H1 (cell line): ENCODE data around the gene HSF4. TPM values are rescaled to one million over a fixed set of nuclear protein-coding genes. Genes with fewer than 3 reads are reported as not detected.

Experiments
- CTCF ChIA-PET: fragments of 300-600 bp; sonication (Branson Sonifier 250); formaldehyde crosslinking; loops from one replicate; lab custom pipeline; 2021; ENCODE audit not compliant: partially characterized antibody; lab: Charles Lee
- POLR2A ChIA-PET: fragments of 300-600 bp; sonication (Branson Sonifier 250); formaldehyde crosslinking; loops from one replicate; lab custom pipeline; 2021; ENCODE audit warnings: inconsistent platforms; ENCODE audit not compliant: partially characterized antibody; lab: Charles Lee
- DNase-seq, 2 experiments: peaks; one replicate each; pipeline versions ENCODE4 v3.0.0 to v3.0.0-alpha.2; 2010 to 2022; ENCODE audit warnings: low spot score in 2 of 2, low read depth in 1 of 2, mixed read lengths in 1 of 2
- FAIRE-seq: peaks from 2 replicates; lab custom pipeline; 2011; peaks lifted over from hg19 to GRCh38; lab: Jason Lieb, UNC
- H2AFZ ChIP-seq: 2 replicates; pipeline ENCODE4 v1.8.1; 2012; ENCODE audit warnings: low read length, inconsistent platforms
- H2AK5ac ChIP-seq: 2 replicates; pipeline ENCODE4 v1.6.1; 2013; ENCODE audit warnings: low read depth, low read length
- H2BK120ac ChIP-seq: replicated peaks from 2 replicates; pipeline ENCODE3; 2013; ENCODE audit warnings: low read depth, low read length, inconsistent platforms
- H2BK12ac ChIP-seq: 2 replicates; pipeline ENCODE4 v1.6.1; 2013; ENCODE audit warnings: low read depth, low read length
- H2BK15ac ChIP-seq: 2 replicates; pipeline ENCODE4 v1.6.1; 2013; ENCODE audit warnings: low read length
- H2BK20ac ChIP-seq: 2 replicates; pipeline ENCODE4 v1.6.1; 2013; ENCODE audit warnings: low read length
- H2BK5ac ChIP-seq: 2 replicates; pipeline ENCODE4 v1.6.1; 2013; ENCODE audit warnings: low read depth, low read length
- H3K14ac ChIP-seq: 2 replicates; pipeline ENCODE4 v1.6.1; 2013; ENCODE audit warnings: inconsistent platforms; ENCODE audit not compliant: insufficient read length
- H3K18ac ChIP-seq: 2 replicates; pipeline ENCODE4 v1.6.1; 2013; ENCODE audit warnings: low read length; ENCODE audit errors: extremely low read depth
- H3K23ac ChIP-seq: 2 replicates; pipeline ENCODE4 v1.6.1; 2013; ENCODE audit warnings: inconsistent platforms; ENCODE audit not compliant: insufficient read length
- H3K23me2 ChIP-seq: 2 replicates; pipeline ENCODE4 v1.6.1; 2013; ENCODE audit warnings: low read depth, low read length
- H3K27ac ChIP-seq: 2 replicates; pipeline ENCODE4 v1.6.1; 2011; ENCODE audit warnings: low read depth, low read length, inconsistent platforms
- H3K27me3 ChIP-seq, 4 experiments: replicated peaks in 1 of 4; 1 replicate in 1 of 4; 2 replicates in 3 of 4; pipeline versions ENCODE4 v1.6.1 to v1.8.1; 2011 to 2013; ENCODE audit warnings: low read length in 3 of 4, mild to moderate bottlenecking in 3 of 4, inconsistent platforms in 2 of 4, mixed read lengths in 2 of 4, moderate library complexity in 1 of 4; ENCODE audit not compliant: control insufficient read depth in 3 of 4, insufficient read depth in 3 of 4; ENCODE audit errors: extremely low read depth in 1 of 4
- H3K36me3 ChIP-seq, 4 experiments: 2 replicates each; pipeline versions ENCODE4 v1.6.1 to v1.8.1; 2011 to 2013; ENCODE audit warnings: mild to moderate bottlenecking in 4 of 4, low read length in 3 of 4, moderate library complexity in 2 of 4, control low read depth in 1 of 4, inconsistent platforms in 1 of 4; ENCODE audit not compliant: insufficient read depth in 4 of 4, control insufficient read depth in 2 of 4
- H3K4ac ChIP-seq: replicated peaks from 2 replicates; pipeline ENCODE3; 2013; ENCODE audit warnings: low read length, low read depth, mixed read lengths, inconsistent platforms; ENCODE audit not compliant: insufficient read length
- H3K4me1 ChIP-seq, 4 experiments: replicated peaks in 1 of 4; 1 replicate in 1 of 4; 2 replicates in 3 of 4; pipeline versions ENCODE4 v1.6.1 to v1.8.1; 2011 to 2013; ENCODE audit warnings: low read length in 3 of 4, inconsistent platforms in 2 of 4, mixed read lengths in 1 of 4; ENCODE audit not compliant: insufficient read depth in 4 of 4, control insufficient read depth in 3 of 4
- H3K4me2 ChIP-seq, 2 experiments: 2 replicates each; pipeline versions ENCODE4 v1.6.1 to v1.8.1; 2011 to 2013; ENCODE audit warnings: low read depth in 2 of 2, low read length in 2 of 2, control low read depth in 1 of 2, inconsistent platforms in 1 of 2, mild to moderate bottlenecking in 1 of 2; ENCODE audit not compliant: insufficient read depth in 1 of 2
- H3K4me3 ChIP-seq, 4 experiments: fragments of 200-600, 300-600 bp in 1 of 4; sonication (generic), shearing (Covaris generic), sonication (Bioruptor Twin) in 1 of 4; 2 replicates each; pipeline versions ENCODE4 v1.5.1 to v1.8.1; 2011 to 2016; ENCODE audit warnings: low read length in 4 of 4, low read depth in 3 of 4, control low read depth in 2 of 4, inconsistent platforms in 2 of 4, mild to moderate bottlenecking in 2 of 4, mixed read lengths in 1 of 4, moderate library complexity in 1 of 4; ENCODE audit not compliant: insufficient read depth in 2 of 4; ENCODE audit errors: extremely low read depth in 1 of 4
- H3K56ac ChIP-seq: replicated peaks from 2 replicates; pipeline ENCODE3; 2013; ENCODE audit warnings: low read depth, mild to moderate bottlenecking, mixed read lengths, low read length, inconsistent platforms; ENCODE audit not compliant: insufficient read length
- H3K79me1 ChIP-seq: 2 replicates; pipeline ENCODE4 v1.6.1; 2013; ENCODE audit warnings: low read depth, low read length, control low read depth
- H3K79me2 ChIP-seq, 2 experiments: 2 replicates each; pipeline versions ENCODE4 v1.6.1 to v1.8.1; 2012 to 2013; ENCODE audit warnings: low read length in 2 of 2, mild to moderate bottlenecking in 2 of 2, inconsistent platforms in 1 of 2; ENCODE audit not compliant: insufficient read depth in 2 of 2, control insufficient read depth in 1 of 2
- H3K9ac ChIP-seq, 4 experiments: replicated peaks in 1 of 4; 1 replicate in 1 of 4; 2 replicates in 3 of 4; pipeline versions ENCODE4 v1.6.1 to v1.8.1; 2011 to 2013; ENCODE audit warnings: low read depth in 3 of 4, low read length in 3 of 4, control low read depth in 2 of 4, mild to moderate bottlenecking in 2 of 4, moderate library complexity in 2 of 4, inconsistent platforms in 1 of 4; ENCODE audit errors: extremely low read depth in 1 of 4
- H3K9me3 ChIP-seq, 2 experiments: 2 replicates each; pipeline versions ENCODE4 v1.6.1 to v1.8.1; 2012 to 2013; ENCODE audit warnings: mild to moderate bottlenecking in 2 of 2, moderate library complexity in 2 of 2, control low read depth in 1 of 2, inconsistent platforms in 1 of 2, low read depth in 1 of 2, low read length in 1 of 2, mixed read lengths in 1 of 2; ENCODE audit not compliant: insufficient read depth in 2 of 2
- H4K20me1 ChIP-seq, 2 experiments: replicated peaks in 1 of 2; 2 replicates each; pipeline versions ENCODE3 to v1.8.1; 2011 to 2013; ENCODE audit warnings: inconsistent platforms in 2 of 2, low read length in 2 of 2, mild to moderate bottlenecking in 1 of 2; ENCODE audit not compliant: insufficient read depth in 2 of 2, control insufficient read depth in 1 of 2
- H4K5ac ChIP-seq: 2 replicates; pipeline ENCODE4 v1.6.1; 2013; ENCODE audit warnings: low read length, low read depth, mixed read lengths, inconsistent platforms; ENCODE audit not compliant: insufficient read length
- H4K8ac ChIP-seq: 2 replicates; pipeline ENCODE4 v1.8.0; 2013; ENCODE audit warnings: mild to moderate bottlenecking, moderate library complexity, low read length, inconsistent platforms; ENCODE audit not compliant: insufficient read depth; ENCODE audit errors: extremely low read depth
- H4K91ac ChIP-seq: replicated peaks from 2 replicates; pipeline ENCODE3; 2013; ENCODE audit warnings: low read length, mixed read lengths, inconsistent platforms; ENCODE audit not compliant: insufficient read length
- ASH2L ChIP-seq: fragments of 200-600, 300-600 bp; sonication (generic); IDR thresholded peaks from one replicate; pipeline ENCODE4 v1.7.1; 2017; ENCODE audit warnings: low read length
- BCL11A ChIP-seq, 2 experiments: IDR thresholded peaks; one replicate each; pipeline ENCODE4 v1.6.1; 2011; ENCODE audit warnings: low read depth in 2 of 2, low read length in 2 of 2, mild to moderate bottlenecking in 2 of 2
- CBX8 ChIP-seq: fragments of 300-800, 300-1000 bp; sonication (generic); IDR thresholded peaks from 2 replicates; pipeline ENCODE4 v1.7.1; 2016; ENCODE audit warnings: low read depth, low read length, borderline replicate concordance
- CREB1 ChIP-seq: IDR thresholded peaks from 2 replicates; pipeline ENCODE4 v1.6.1; 2012; ENCODE audit warnings: inconsistent platforms
- EZH2 ChIP-seq: fragments of 200-600 bp; sonication (generic); IDR thresholded peaks from 2 replicates; pipeline ENCODE4 v1.7.1; 2012; ENCODE audit warnings: low read depth, mild to moderate bottlenecking, moderate library complexity, low read length, inconsistent platforms; ENCODE audit not compliant: severe bottlenecking
- FOSL1 ChIP-seq: IDR thresholded peaks from 2 replicates; pipeline ENCODE4 v1.6.1; 2011; ENCODE audit warnings: mild to moderate bottlenecking, low read depth, low read length, moderate library complexity; ENCODE audit not compliant: insufficient read depth
- NRF1 ChIP-seq: IDR thresholded peaks from 2 replicates; pipeline ENCODE4 v1.6.1; 2011; ENCODE audit warnings: mild to moderate bottlenecking, low read depth, low read length, improper control_type of control experiment
- WGBS, 2 experiments: shearing (Covaris generic) in 1 of 2; methylation state at CpG; one replicate each; pipeline versions ENCODE4 v1.1.6 to v1.1.7; 2013 to 2015; ENCODE audit warnings: low lambda C conversion rate in 2 of 2, mixed read lengths in 2 of 2, inconsistent platforms in 1 of 2, low coverage in 1 of 2, missing lambda C conversion rate in 1 of 2; ENCODE audit not compliant: insufficient replicate concordance in 2 of 2, insufficient coverage in 1 of 2, insufficient read length in 1 of 2; ENCODE audit errors: extremely low coverage in 1 of 2, missing lambda C conversion rate in 1 of 2; 5-methylcytosine and 5-hydroxymethylcytosine counted together
- polyA plus RNA-seq, 7 experiments: library from polyadenylated mRNA; depleted of rRNA in 3 of 7; stranded (reverse) in 5 of 7; unstranded in 2 of 7; fragments of >200 nt in 5 of 7; fragments of 200-250 nt in 2 of 7; gene quantifications; 1 replicate in 5 of 7; 2 replicates in 1 of 7; 4 replicates in 1 of 7; pipeline versions ENCODE4 v1.2.1 to v1.2.3, GENCODE V29; 2011 to 2013; ENCODE audit warnings: missing spikeins in 2 of 7, mixed read lengths in 2 of 7
- total RNA-seq: library from RNA; stranded (reverse); fragmentation: NEBNext Ultra II Directional; extraction: Animal tissue kit (Norgen Biotek cat#: 25700); gene quantifications from 2 replicates; pipeline ENCODE4 v1.2.1, GENCODE V29; 2021
- TF ChIP-seq, protein P1 (sequence below): IDR thresholded peaks from 2 replicates; pipeline ENCODE4 v1.6.1; 2012; ENCODE audit warnings: inconsistent platforms

HSF4 gene
- total and polyA plus RNA-seq, 2 of the 8 experiments (the other 6 are each of a cell fraction or from before 2014, with no cell fraction given): 0.14 TPM; not detected in 1

DNA sequence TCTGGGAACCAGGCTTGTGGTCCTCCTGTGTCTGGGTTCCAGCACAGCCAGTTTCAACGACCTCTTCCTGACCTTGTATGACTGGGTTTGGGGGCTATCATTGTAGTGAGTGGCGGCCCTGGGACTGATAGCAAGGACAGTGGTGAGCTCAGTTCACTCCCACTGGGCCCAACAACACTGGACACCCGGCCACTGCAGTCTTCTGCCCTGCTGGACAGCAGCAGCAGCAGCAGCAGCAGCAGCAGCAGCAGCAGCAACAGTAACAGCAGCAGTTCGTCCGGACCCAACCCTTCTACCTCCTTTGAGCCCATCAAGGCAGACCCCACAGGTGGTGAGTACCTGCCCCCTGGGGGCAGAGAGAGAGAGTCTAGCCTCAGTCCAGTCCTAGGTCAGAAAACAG, 31.1 kb downstream of the HSF4 start:
- CTCF ChIA-PET: interaction anchor here (0.9 to 8.7 kb wide), 5 partner anchors 16 to 44 kb away, joined by 3 to 111 read pairs (median 4); no protein-coding TSS in a partner anchor
- peaks cover 18 to 44% (median 34%) of the 10 kb centered on the region in 4 experiments for H3K36me3 ChIP-seq
- FAIRE-seq: no peak

More for the DNA sequence above, 31.1 kb downstream of the HSF4 start:
- Histone ChIP-seq H3K79me2 (peaks cover 8 to 17% of the 10 kb centered on the region in 2 experiments), H3K18ac (no peak overlapping the region), H2BK5ac (no peak overlapping the region), H2AFZ (no peak overlapping the region), H3K56ac (no peak overlapping the region), H3K14ac (no peak overlapping the region), H3K4me3 (no peak overlapping the region), H3K4me1 (peaks cover 0 to 17% (median 10%) of the 10 kb centered on the region in 4 experiments; a peak in 5 of 7 replicates), H2BK120ac (no peak overlapping the region), H3K9ac (no peak overlapping the region), H2BK12ac (no peak overlapping the region), H3K23me2 (peaks cover 13% of the 10 kb centered on the region), H2BK15ac (no peak overlapping the region), H4K91ac (no peak overlapping the region), H3K27me3 (no peaks in the 10 kb centered on the region), H3K4ac (no peak overlapping the region), H3K27ac (no peak overlapping the region), H2BK20ac (no peak overlapping the region), H4K5ac (no peak overlapping the region), H3K79me1 (peaks cover 10% of the 10 kb centered on the region), H3K4me2 (no peak overlapping the region), H4K20me1 (peaks cover 5 to 29% of the 10 kb centered on the region in 2 experiments), H2AK5ac (no peak overlapping the region), H3K23ac (no peak overlapping the region), H4K8ac (no peak overlapping the region), H3K9me3 (no peaks in the 10 kb centered on the region)
- no peak for DNase-seq
- 86% methylated on average over 5 of the region's 5 CpGs; no CpG with 5 or more reads in 1 of the 2 experiments for WGBS, 2 experiments
- POLR2A ChIA-PET: interaction anchor here (0.9 to 1.3 kb wide), 2 partner anchors 11 kb away, joined by 3 to 4 read pairs; no protein-coding TSS in a partner anchor
- no peak for TF ChIP-seq NRF1
- TF ChIP-seq EZH2: no peak
- TF ChIP-seq ASH2L: no peak
- no peak for TF ChIP-seq CREB1
- TF ChIP-seq, protein P1, sequence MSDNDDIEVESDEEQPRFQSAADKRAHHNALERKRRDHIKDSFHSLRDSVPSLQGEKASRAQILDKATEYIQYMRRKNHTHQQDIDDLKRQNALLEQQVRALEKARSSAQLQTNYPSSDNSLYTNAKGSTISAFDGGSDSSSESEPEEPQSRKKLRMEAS: no peak
- no peak for TF ChIP-seq FOSL1
- no peak for TF ChIP-seq CBX8
- no peak for TF ChIP-seq BCL11A (IDR thresholded peaks at IDR 0.05; ENCODE audit: low read depth in 2 of 2, low read length in 2 of 2)
